Measurements from ENCODE around the gene SRSF7.

The SRSF7 gene

DNA sequence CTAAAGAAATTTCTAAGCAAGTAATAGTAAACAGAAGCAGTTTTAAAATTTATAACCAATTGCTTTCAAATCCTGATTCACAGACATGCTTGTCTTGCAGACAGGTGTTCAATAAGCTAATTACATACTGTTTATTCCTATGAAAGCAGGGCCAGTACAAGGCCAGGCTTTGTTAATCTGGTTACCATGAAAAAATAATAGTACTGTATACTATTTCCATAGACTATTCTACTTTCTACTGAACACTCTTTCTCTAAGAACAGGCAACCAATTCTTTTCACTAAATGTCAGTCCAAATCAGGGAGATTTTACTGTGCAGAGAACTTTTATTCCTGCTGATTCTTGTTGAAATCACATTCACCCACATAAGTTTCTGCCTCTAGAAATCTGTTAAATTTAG, 2.9 kb upstream of the SRSF7 start:
- DNase-seq (ENCODE audit: low read depth) = no peak

DNA sequence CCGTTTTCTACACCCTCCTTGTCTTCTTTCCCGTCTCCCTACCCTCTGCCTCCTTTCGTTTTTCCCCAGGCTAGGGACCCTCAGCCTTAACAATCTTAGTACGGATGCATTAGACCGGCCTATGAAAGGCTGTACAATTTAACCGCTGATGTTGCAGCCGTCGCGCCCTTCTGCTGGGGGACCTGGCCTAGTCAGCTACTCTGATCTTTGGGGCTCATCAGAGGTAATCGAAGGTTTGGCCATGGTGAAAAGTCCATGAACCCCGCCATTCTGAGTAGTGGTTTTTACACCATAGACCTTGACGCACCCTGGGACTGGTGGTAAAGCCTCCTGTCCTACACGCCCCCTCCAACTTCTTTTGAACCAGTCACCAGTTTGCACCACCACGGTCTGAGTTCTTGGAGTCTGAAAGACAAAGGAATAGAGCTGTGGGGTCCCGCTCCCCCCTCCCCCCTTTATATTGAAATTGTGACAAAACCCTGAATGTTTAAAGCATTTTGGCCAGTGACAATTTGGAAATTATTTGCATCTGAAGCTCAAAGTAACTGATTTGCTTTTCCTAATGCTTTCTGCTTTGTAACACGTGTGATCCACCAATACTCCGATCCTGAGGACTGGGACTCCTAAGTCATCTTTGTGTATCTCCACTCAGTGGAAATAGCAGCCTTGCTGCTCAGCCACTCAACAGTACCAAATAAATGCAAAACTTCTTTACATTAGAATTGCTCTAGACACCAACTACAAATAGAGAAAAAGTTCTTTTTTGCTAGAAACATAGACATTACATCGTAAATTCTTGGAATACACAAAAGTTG, 642 bp upstream of the SRSF7 start:
- peak; percentile 39 for DNase-seq (ENCODE audit: low read depth)

DNA sequence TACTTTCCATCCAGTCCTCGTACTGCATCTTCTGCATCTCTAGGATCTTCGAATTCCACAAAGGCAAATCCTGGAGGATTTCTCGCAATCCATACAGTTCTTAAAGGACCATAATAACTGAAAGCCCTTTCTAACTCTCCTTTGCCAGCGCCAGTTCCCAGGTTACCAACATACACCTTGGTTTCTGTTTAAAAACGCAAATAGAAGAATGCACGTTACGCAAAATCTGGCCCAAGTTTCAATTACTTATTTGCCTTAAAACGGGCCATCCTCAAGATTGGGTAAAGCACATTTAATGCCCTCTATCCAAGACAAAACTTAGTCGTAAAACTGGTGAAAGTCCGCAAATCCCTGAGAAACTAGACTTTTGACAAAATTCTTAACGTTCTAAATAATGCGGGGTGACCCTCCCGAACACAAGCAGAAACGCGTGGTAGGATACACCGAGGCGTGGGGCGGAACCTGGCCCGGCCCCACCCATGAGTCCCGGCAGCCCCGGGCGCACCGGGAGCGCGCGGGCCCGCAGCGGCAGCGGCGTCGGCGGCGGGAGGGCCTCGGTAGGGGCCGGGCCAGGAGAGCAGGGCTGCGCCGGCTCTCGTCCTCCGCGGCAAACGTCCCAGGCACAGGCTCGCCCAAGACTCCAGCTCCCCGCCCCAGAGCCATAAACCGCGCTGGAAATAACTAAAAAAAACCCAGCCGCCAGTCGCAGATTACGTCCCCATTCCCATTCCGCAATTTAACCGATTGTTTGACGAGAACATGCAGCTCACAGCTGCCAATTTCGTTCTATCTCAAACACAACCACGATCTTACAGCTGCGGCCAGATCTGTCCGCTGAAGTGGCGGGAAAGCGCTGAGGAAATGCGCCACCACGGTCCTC, 910 bp downstream of the SRSF7 start:
- DNase-seq (ENCODE audit: low read depth) = peak; percentile 49

DNA sequence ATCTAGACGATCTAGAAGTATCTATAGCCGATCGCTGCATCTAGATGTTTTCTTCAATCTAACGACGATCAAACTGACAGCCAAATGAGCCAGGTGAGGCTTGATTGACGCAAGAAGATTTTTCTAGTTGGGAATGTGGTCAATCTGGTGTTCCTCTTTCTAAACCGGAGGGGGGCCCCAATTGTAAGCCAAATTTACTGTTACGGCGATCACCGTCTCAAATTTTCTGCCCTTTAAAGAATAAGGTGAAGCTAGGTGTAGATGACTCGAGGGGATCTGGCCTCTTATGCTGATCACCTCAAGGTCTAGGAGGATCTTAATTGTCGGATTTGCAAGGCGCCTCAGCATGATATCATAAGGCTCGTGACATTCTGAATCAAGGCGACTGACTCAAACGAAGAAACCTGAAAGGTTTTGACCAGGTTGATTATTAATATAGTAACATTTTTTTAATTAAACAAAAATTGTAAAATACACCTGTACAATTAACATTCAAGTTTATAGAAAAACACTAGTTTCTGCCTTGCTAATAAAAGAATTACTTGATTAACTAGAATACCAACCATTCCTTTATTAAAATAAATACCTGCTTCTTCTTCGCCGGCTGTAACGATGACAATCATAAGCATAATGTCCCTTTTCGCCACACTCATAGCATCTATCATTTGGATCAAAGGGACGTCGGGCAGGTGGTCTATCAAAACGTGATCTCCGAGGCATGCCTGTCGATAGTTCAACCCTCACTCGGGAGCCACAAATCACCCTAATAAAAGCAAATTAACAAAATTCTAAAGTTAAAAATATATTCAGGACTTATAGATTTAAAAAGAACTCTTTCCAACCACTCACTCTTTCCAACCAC, 2.0 kb downstream of the SRSF7 start:
- no peak for DNase-seq (ENCODE audit: low read depth)

DNA sequence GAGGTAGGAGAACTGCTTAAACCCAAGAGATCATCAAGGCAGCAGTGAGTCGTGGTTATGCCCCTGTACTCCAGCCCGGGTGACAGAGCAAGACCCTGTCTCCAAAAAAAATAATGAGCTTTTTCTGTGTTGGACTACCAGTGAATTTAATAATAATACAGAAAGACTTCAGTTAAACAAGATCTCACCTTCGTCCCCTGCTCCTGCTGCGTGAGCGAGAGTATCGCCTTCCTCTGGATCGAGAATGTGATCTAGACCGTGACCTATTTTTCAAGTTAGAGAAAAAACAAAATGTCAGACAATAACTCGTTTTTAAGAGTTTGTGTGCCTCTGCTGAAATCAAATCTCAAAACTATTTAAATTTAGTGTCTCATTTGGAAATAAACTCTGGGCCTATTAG, 2.8 kb downstream of the SRSF7 start:
- no peak for DNase-seq (ENCODE audit: low read depth)

DNA sequence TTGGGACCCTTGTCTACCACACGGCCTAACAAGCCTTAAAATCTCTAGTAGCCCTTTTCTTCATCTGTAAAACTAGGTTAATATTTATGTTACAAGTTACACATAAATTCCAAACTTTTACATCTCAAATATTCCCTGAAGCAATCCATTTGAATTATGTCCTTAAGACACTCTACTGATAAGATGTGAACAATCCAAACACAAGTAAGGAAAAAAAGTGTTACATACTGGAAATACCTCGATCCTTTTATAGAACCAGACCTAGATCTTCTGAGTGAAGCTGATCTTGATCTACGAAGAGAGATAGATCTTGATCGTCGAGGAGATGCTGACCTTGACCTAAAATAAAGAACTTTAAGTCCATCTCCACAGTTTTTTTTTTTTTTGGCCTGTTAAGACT, 3.3 kb downstream of the SRSF7 start:
- no peak for DNase-seq (ENCODE audit: low read depth)

DNA sequence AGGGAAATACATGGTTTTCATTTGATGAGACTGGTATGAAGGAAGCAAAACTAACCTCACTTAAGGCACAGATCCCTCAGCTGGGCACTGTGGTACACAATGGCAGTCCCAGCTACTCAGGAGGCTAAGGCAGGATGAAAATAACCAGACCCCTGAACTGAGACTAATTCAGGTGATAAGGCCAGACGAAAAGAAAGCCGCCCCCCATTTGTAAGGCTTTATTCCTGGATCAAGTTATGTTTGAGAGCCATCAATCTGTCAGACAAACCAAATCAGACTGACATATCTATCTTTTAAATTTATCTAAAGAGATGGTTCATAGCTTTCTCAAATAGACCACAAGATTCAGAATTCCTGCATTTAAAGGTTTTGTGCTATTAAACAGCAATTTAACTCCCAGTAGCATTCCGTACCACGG, 4.1 kb downstream of the SRSF7 start:
- DNase-seq (ENCODE audit: low read depth) = no peak

DNA sequence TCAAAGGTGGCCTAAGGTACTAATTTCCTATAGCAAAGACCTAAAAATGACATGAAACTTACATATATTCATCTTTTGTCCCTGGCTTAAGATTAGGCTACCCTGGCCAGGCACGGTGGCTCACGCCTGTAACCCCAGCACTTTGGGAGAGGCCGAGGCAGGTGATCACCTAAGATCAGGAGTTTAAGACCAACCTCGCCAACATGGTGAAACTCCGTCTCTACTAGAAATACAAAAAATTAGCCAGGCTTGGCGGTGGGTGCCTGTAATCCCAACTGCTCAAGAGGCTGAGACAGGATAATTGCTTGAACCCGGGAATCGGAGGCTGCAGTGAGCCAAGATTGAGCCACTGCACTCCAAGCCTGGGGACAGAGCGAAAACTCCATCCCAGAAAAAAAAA, 5.9 kb downstream of the SRSF7 start:
- no peak for DNase-seq (ENCODE audit: low read depth)

DNA sequence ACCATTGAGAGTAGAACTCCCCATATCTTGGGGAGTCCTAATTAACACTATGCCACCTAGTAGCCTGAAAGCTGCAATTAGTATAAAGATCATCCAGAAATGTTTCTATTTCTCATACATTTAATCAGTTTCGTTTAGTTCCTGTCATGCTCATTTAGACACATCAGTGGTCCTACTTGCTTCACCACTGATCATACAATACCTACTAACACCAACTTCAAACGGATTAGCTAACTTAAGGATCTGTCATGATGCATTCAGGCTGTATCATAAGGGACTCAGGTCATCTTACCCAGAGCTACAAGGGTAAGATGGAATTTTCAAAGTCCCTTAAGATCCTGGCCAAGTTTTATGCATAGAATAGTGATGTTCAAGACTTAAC, 6.8 kb downstream of the SRSF7 start:
- no peak for DNase-seq (ENCODE audit: low read depth)

DNA sequence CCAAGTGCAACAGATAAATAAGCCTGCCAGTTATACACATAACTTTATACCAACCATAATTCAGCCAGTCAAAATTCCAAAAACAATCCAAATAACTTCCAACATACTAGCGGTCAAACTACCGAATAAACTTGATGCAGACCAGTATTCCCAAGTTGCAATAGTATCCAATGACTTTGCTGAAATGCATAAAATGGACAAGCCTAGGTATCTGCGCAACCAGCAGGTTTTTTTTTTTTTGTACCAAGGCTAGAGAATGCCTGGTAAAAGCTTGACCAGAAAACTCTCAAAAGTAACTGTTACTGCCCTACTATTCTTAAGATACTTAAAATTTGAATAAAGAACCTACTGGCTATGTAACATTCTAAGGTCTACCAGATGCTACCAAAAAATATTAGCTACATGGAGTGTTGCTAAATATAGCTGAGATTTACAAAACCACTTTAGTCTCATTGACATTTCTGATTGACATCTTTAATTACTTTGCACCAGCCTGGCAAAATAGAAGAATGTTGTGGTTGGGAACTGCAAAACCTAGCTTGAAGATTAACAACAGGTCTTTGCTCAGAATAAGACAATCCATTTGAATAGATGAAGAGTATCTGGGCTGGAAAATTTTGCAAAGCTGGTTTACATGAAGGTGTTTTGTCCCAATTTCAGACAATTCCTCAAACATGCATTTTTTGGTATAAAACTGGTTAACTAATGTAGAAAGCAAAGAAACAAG, 7.3 kb downstream of the SRSF7 start:
- no peak for DNase-seq (ENCODE audit: low read depth)

DNA sequence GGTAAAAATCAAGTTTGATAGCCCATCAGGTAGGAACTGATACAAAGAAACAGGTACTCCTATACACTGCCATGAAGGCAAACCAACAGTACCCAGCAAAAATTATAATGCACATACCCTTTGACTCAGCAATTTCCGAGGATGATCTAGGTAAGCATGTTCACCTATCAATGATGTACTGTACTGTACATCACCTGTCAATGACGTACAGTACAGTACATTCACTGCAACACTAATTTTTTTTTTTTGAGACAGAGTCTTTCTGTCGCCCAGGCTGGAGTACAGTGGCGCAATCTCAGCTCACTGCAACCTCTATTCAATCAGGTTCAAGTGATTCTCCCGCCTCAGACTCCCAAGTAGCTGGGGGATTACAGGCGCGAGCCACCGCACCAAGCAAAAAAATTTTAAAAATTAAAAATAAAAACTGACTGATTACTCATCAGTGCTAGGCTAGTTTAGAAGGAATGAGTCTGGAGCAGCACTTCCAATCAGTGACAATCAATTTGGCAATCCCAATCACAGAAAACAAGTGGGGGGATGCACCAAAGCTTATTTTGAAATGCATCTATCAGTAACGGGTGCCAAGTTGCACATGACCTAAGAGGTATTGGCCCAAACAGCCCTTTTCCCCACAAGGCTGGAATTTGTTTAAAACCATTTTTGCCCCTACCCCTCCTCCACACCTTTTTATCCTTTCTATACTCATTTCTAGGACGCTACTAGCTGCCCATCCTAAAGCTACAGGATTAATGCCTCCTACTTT, 8.2 kb downstream of the SRSF7 start:
- DNase-seq (ENCODE audit: low read depth) = no peak

DNA sequence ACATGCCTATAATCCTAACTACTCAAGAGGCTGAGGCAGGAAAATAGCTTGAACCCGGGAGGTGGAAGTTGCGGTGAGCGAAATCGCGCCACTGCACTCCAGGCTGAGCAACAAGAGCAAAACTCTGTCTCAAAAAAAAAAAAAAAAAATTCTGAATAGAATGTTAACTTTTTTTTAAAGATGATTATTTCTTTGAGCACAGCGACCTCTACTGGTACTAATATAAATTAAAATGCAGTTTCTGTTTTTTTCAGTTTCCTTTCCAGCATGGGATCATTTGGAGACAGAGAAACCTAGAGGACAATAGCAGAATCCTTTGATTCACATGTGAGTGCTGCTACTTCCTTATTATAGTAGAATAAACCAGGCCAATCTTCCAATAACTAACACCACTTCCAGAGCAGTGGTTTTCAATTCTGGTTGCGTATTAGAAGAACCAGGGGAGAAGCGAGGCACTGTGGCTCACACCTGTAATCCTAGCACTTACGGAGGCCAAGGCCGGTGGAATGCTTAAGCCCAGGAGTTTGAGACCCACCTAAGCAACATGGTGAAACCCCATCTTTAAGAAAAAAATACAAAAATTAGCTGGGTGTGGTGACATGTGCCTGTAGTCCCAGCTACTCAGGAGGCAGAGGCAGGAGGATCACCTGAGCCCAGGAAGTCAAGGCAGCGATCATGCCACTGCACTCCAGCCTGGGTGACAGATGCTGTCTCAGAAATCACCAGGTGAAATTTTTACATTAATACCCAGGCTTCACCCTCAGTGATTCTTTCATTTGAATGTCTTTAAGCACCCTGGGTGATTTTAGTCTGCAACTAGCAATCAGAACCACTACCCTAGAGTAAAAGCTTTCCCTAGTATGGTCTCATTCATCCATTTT, 10.1 kb downstream of the SRSF7 start:
- DNase-seq (ENCODE audit: low read depth) = peak; percentile 44

DNA sequence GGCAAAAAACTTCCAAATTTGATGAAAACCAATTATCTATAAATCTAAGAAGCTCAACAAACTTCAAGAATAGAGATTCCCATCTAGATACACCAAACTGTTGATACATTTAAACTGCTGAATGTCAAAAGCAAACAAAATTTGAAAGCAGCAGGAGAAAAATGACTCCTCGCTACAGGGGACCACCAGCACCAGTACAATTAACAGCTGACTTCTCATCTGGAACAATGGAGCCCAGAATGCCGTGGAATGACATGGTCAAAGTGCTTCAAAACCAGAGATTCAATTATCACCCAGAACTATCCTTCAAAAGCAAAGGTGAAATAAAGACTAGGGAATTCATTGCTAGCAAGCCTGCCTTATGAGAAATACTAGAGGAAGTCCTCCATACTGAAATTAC, 11.6 kb downstream of the SRSF7 start:
- no peak for DNase-seq (ENCODE audit: low read depth)

DNA sequence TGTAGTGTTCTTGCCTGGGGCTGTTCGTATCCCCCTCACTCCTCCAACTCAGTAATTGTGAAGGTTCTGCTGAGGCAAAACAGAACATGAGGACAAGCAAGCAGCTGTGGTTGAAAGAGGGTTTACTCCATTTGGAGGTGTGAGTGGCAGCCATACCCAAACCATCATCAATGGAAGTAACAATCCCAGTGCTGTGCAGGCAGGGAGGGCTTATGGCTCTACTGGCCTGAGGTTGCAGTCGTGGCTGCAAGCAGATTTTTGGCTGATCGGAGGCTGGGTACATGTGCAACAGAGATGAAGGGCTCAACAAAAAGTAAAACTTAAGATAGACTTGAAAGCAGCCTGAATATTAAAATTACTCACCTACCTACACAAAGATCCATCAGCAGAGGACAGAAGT, 13.2 kb downstream of the SRSF7 start:
- DNase-seq (ENCODE audit: low read depth) = no peak

DNA sequence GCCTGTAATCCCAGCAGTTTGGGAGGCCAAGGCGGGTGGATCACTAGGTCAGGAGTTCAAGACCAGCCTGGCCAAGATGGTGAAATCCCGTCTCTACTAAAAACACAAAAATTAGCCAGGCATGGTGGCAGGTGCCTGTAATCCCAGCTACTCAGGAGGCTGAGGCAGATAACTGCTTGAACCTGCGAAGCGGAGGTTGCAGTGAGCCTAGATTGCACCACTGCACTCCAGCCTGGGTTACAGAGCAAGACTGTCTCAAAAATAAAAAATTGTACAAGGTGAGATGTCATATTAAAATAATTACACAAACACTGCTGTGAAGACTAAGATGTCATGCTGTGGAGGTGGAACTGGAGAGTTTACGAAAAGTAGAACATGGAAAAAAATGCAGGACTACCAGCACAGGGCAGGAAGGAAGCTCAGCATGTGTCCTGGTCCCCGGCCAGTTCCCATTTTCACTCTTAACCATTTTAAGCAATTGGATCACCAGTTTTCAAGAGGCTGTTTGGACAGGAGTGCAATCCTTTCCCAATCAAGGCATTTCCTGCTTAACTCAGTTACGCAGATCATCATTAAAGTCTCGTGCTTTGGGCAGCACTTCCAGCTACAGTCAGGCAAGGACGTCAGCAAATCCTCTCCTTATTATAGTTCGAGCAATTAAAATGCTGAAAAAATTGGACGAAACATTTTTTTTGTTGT, 14.0 kb downstream of the SRSF7 start:
- peak; percentile 63 for DNase-seq (ENCODE audit: low read depth)

DNA sequence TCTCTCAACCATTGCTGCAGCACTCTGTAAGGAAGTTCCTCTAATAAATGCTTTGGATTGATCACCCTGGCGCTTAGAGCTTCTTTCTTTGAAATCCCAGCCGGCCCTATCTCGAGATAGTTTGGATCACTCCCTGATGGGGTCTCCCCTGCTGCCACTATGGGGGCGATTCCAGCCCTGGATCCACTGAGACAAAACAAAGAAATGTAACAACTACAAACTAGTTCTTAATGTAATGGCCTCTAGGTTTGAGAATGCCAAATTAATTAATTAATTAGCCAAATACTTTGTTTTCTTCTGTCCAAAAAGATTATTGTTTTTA, 15.2 kb downstream of the SRSF7 start:
- no peak for DNase-seq (ENCODE audit: low read depth)

DNA sequence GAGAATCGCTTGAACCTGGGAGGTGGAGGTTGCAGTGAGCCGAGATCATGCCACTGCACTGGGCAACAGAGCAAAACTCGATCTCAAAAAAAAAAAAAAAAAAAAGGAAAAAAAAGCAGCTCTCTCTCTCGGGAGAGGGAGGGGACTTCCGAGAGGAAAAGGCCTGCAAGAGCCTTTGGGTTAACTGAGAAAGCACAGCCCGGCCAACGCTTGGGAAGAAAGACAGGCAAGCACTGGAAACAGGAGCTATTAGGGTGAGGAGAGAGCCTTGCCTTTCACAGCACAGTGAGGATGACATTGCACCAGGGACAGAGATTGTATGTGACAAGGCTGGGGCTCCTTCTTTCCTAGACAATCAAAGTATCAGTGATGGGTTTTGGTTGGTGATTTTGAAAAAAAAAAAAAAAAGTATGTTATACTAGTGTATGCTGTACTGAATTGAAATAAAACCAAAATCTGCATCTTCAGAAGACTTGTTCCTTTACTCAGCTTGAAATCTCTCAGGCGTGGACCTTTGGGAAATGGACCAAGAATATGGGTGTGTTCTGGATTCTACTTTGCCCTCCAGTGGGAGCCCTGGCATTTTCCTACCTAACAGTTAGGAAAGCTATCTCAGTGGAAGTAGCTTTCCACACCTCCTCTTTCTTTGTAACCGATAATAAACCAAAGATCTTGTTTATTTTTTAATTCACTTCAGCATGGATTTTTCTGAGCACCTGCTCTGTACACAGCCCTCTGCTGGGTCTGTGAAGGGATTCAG, 16.7 kb downstream of the SRSF7 start:
- DNase-seq (ENCODE audit: low read depth) = no peak

DNA sequence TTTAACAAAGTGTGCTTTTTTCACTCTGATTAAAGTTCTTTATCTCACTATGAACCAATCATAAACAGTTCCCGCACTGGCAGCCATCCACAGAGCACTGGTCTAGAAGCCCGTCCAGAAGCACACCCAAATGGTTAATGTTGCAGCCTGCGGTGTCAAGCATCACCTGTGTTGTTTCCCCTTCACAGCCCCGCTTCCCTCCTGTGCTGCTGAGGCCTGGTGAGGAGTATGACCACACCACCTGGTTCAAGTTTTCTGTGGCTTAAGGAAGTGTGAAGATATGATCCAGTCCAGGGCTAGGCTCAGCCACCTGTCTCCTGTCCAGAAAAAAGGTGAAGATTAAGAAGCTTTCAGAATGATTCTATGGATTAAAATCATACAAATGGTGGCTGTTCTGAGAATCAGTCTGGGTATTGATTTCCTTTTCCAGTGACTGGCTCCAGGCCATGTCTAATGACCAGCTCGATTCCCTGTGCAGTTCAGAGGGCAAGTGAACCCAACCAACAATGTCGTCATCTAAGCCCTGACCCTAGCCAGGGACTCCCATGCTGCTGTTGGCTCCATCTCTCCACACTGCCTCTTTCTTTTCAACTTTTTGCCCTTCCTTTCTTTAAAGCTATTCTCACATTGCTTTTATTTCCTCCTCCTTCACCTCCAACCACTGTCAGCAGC, 17.7 kb downstream of the SRSF7 start:
- no peak for DNase-seq (ENCODE audit: low read depth)
